ENCODE measurements around the gene ARL15. TPM values are rescaled to one million over a fixed set of nuclear protein-coding genes. Genes with fewer than 3 reads are reported as not detected.

Gene ARL15
- total RNA-seq, 1 donor from 2014 or later = 14.0 TPM

GRCh38 chr5:54305737-54306136 is 4.6 kb downstream of the ARL15 start:
- Mint-ChIP-seq H3K36me3 (ENCODE audit: low read depth) (no peaks in the 10 kb centered on the region), H3K4me1 (ENCODE audit: low read depth) (peaks cover 22% of the 10 kb centered on the region), H3K27me3 (ENCODE audit: low read depth) (no peaks in the 10 kb centered on the region), H3K4me3 (ENCODE audit: unreplicated experiment) (no peak overlapping the region), H3K27ac (ENCODE audit: unreplicated experiment) (no peak overlapping the region), H3K9me3 (ENCODE audit: low read depth) (no peaks in the 10 kb centered on the region)
- TF ChIP-seq CTCF (IDR thresholded peaks at IDR 0.05) = no peak
- DNase-seq (ENCODE audit: low spot score) = no peak

GRCh38 chr5:54304040-54304439 is 6.3 kb downstream of the ARL15 start:
- Mint-ChIP-seq H3K9me3 (ENCODE audit: low read depth) (no peaks in the 10 kb centered on the region), H3K4me1 (ENCODE audit: low read depth) (peaks cover 15% of the 10 kb centered on the region), H3K4me3 (ENCODE audit: unreplicated experiment) (no peak overlapping the region), H3K36me3 (ENCODE audit: low read depth) (no peaks in the 10 kb centered on the region), H3K27ac (ENCODE audit: unreplicated experiment) (no peak overlapping the region), H3K27me3 (ENCODE audit: low read depth) (no peaks in the 10 kb centered on the region)
- TF ChIP-seq CTCF (IDR thresholded peaks at IDR 0.05) = no peak
- no peak for DNase-seq (ENCODE audit: low spot score)

GRCh38 chr5:54302267-54302687 is 8.1 kb downstream of the ARL15 start:
- Mint-ChIP-seq H3K9me3 (ENCODE audit: low read depth) (no peaks in the 10 kb centered on the region), H3K4me1 (ENCODE audit: low read depth) (peaks cover 13% of the 10 kb centered on the region), H3K27ac (ENCODE audit: unreplicated experiment) (no peak overlapping the region), H3K36me3 (ENCODE audit: low read depth) (no peaks in the 10 kb centered on the region), H3K27me3 (ENCODE audit: low read depth) (no peaks in the 10 kb centered on the region), H3K4me3 (ENCODE audit: unreplicated experiment) (no peak overlapping the region)
- DNase-seq (ENCODE audit: low spot score) = no peak
- TF ChIP-seq CTCF (IDR thresholded peaks at IDR 0.05) = no peak

- H3K36me3 Mint-ChIP-seq (ENCODE audit: low read depth) = no peaks in the 10 kb centered on the region
- DNase-seq (ENCODE audit: low spot score) = no peak
- no peak overlapping the region for H3K27ac Mint-ChIP-seq (ENCODE audit: unreplicated experiment)
- no peaks in the 10 kb centered on the region for H3K9me3 Mint-ChIP-seq (ENCODE audit: low read depth)
- peaks cover 13% of the 10 kb centered on the region for H3K4me1 Mint-ChIP-seq (ENCODE audit: low read depth)
- H3K4me3 Mint-ChIP-seq (ENCODE audit: unreplicated experiment) = no peak overlapping the region
- no peaks in the 10 kb centered on the region for H3K27me3 Mint-ChIP-seq (ENCODE audit: low read depth)
- no peak for TF ChIP-seq CTCF (IDR thresholded peaks at IDR 0.05)
Measured at GRCh38 chr5:54301849-54302248, 8.5 kb downstream of the ARL15 start.

- DNase-seq (ENCODE audit: low spot score) = no peak
- TF ChIP-seq CTCF (IDR thresholded peaks at IDR 0.05) = no peak
- Mint-ChIP-seq H3K27ac (ENCODE audit: unreplicated experiment) (no peak overlapping the region), H3K4me1 (ENCODE audit: low read depth) (peaks cover 13% of the 10 kb centered on the region), H3K36me3 (ENCODE audit: low read depth) (no peaks in the 10 kb centered on the region), H3K9me3 (ENCODE audit: low read depth) (no peaks in the 10 kb centered on the region), H3K4me3 (ENCODE audit: unreplicated experiment) (no peak overlapping the region), H3K27me3 (ENCODE audit: low read depth) (no peaks in the 10 kb centered on the region)
Measured at GRCh38 chr5:54301220-54301619, 9.2 kb downstream of the ARL15 start.

All from chondrocyte (in vitro differentiated cells).